Activated CD8-positive, alpha-beta memory T cell treated with anti-CD3 and anti-CD28 coated beads for 36 hours (primary cell): ENCODE results near the gene AVPR1A. TPM values are rescaled to one million over a fixed set of nuclear protein-coding genes. Genes with fewer than 3 reads are reported as not detected.

Experiments used
- CTCF ChIA-PET: fragments of 350-600 bp; sonication (Branson Sonifier 250); formaldehyde crosslinking; loops from one replicate; lab custom pipeline; 2021; ENCODE audit warnings: antibody characterized with exemption; lab: Charles Lee
- POLR2A ChIA-PET: fragments of 350-600 bp; sonication (Branson Sonifier 250); formaldehyde crosslinking; loops from one replicate; lab custom pipeline; 2021; ENCODE audit warnings: antibody characterized with exemption; lab: Charles Lee
- total RNA-seq, 2 experiments: library from RNA; stranded (reverse); gene quantifications; one replicate each; pipeline ENCODE4 v1.2.3, GENCODE V29; 2021

The AVPR1A gene
- total RNA-seq, 2 experiments from 2014 or later: not detected

DNA sequence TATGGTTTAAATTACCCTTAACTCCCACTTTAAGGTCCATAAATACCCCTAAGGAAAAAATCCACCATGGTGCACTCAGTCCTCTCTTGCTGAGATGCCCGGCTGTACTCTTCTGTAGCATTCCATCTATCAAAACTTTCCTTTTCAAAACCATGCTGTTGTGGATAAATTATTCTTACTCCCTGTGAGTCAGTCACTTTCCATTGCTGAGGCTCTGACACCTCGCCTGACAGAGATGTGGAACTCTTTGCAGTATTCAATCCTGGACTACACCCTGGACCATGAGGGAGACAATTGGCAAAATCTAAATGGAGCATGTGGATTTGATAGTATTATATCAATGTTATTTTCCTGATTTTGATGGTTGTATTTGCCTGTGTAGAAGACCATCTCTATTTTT, 49.1 kb downstream of the AVPR1A start:
- CTCF ChIA-PET: no interaction called here
- POLR2A ChIA-PET: no interaction called here

- CTCF ChIA-PET: no interaction called here
- POLR2A ChIA-PET: no interaction called here
These were observed 52.1 kb downstream of the AVPR1A start for GRCh38 chr12:63098851-63099250.

DNA sequence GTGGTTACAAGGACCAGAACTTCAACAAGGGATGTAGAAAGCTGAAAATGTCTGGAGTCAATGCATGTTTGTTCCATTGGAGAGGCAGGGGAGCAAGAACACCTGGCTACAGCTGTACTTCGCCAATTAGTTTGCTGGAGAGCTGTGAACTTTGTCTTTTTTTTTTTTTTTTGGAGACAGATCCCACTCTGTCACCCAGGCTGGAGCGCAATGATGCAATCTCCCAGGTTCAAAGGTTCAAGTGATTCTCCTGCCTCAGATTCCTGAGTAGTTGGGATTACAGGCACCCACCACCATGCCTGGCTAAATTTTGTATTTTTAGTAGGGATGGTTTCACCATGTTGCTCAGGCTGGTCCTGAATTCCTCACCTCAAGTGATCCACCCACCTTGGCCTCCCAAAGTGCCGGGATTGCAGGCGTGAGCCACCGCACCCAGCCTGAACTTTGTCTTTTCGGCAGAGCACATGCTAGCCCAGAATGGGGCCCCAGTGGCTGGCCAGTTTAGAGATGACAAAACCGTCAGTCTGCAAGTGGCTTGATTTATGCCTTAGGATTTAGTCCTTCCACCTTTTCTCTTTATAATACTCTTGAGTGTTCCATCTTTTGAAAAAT, 55.5 kb downstream of the AVPR1A start:
- ChIA-PET CTCF (no interaction called here), POLR2A (interaction anchor here (0.6 kb wide), 1 partner anchor 667 kb away, joined by 3 read pairs; no protein-coding TSS in a partner anchor)

DNA sequence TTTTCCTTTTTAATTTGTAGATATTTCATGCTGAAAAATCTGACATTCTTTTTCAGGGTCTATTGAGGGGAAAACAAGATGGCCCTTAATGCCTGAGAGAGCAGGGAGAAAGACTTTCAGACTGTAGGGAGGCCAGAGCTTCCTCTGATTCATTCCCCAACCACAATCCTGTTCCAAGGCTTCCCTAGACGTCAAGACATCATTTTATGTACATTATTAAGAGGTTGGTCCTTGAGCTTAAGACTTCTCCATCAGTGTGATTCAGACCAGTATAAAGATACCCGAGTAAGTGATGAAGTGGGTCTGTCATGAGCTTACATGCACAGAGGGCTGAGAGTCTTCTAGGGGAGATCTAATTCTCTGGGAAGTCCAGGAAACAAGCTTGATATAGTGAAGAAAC, 57.3 kb downstream of the AVPR1A start:
- ChIA-PET CTCF (no interaction called here), POLR2A (no interaction called here)

- CTCF ChIA-PET: no interaction called here
These were observed 57.9 kb downstream of the AVPR1A start for GRCh38 chr12:63093084-63093483.

More at GRCh38 chr12:63093084-63093483, 57.9 kb downstream of the AVPR1A start:
- POLR2A ChIA-PET: no interaction called here

Other genes with a start within 250 kb of the AVPR1A start
- gene PPM1H, start 216.1 kb downstream of the AVPR1A start, total RNA-seq: under 1 TPM; 0.13 to 0.17 TPM